GM21360 (cell line): ENCODE data around the gene EIF3I.

Source experiments
- ATAC-seq: cut with Tn5 transposase; IDR thresholded peaks from one replicate; pipeline ENCODE4 v1.9.1; 2021; ENCODE audit warnings: mild to moderate bottlenecking, moderate library complexity; ENCODE audit not compliant: unreplicated experiment

The EIF3I gene

GRCh38 chr1:32263744-32264143 lies 41.5 kb downstream of the EIF3I start:
- no peak for ATAC-seq

GRCh38 chr1:32265846-32266245 lies 43.6 kb downstream of the EIF3I start:
- ATAC-seq = no peak

DNA sequence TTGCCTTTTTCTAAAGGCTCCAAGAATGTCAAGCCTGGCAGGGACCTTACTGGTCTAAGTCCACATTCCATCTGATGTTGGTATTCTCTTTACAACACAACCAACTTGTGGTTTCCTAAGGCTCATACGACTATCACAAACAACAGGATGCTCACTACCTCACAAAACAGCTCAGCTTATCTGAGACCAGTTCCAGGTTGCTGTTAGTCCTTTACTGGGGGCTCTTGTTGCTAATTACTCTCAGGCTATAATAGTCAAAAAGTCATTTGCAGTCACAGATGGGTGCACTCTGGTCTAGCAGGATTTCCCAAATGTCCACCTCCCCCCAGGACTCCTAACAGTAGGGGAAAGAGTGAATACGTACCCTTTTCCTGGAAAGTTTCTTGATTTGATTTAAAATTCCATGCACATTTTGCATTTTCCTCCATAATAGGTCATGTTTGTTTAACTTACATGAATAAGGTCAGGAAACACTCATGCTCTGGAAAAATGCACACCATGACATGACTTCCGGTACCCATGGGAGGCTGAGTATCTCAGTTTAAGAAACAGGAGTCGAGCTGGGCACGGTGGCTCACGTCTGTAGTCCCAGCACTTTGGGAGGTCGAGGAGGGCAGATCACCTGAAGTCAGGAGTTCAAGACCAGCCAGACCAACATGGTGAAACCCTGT lies 44.8 kb downstream of the EIF3I start:
- no peak for ATAC-seq

- ATAC-seq = no peak
These were observed 47.5 kb downstream of the EIF3I start for GRCh38 chr1:32269744-32270143.

DNA sequence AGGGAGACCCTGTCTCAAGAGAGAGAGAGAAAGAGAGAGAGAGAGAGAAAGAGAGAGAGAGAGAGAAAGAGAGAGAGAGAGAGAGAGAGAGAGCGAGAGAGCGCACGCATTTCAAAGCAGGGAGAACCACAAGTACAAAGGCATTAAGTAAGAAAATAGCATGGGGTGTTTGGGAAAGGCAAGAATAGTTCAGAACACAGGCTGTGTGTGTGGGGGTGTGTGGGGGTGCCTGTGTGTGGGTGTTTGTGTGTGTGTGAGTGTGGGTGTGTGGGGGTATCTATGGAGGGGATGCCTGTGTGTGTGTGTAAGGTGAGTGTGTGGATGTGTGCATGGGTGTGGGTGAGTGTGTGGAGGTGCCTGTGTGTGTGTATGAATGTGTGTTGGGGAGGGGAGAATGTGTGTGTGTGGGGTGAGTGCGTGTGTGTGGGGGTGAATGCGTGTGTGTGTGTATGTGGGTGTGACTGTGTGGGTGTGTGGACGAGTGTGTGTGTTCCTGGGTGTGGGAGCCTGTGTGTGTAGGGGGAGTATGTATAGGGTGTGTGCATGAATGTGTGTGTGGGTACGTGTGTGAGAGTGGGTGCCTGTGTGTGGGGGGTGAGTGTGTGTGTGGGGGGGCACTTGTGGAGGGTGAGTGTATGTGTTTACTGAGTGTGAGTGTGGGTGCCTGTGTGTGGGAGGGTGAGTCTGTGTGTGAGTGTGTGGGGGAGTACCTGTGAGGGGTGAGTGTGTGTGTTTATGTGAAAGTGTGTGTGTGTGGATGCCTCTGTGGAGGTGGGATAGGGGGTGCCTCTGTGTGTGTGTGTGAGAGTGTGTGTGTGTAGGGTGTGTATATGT lies 50.6 kb downstream of the EIF3I start:
- ATAC-seq = no peak

- no peak for ATAC-seq
These were observed 51.4 kb downstream of the EIF3I start for GRCh38 chr1:32273391-32274208.

GRCh38 chr1:32274646-32275340 lies 52.6 kb downstream of the EIF3I start:
- ATAC-seq = no peak

- no peak for ATAC-seq
These were observed 53.2 kb downstream of the EIF3I start for GRCh38 chr1:32275424-32275823.

DNA sequence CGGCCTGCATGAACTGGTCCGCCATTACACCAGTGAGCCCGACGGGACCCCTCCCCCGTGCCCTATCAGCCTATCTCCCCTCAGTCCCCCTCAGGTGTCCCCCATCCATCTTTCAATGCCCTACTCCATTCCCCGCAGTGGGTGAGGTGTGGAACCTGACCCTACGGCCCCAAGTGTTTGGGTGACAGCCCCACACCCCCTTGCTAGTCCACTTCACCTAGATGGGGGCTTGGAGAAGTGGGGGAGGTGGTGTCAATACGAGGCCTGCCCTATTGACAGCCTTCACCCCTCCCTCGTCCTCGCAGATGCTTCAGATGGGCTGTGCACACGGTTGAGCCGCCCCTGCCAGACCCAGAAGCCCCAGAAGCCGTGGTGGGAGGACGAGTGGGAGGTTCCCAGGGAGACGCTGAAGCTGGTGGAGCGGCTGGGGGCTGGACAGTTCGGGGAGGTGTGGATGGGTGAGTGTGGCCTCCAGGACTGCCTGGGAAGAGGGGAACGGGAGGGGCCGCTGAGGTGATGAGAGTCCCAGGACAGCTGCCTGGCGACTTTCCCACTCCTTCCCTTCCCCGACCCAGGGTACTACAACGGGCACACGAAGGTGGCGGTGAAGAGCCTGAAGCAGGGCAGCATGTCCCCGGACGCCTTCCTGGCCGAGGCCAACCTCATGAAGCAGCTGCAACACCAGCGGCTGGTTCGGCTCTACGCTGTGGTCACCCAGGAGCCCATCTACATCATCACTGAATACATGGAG lies 54.0 kb downstream of the EIF3I start:
- ATAC-seq = no peak
